B cell (primary cell): ENCODE results near the gene SMPDL3B. TPM values are rescaled to one million over a fixed set of nuclear protein-coding genes. Genes with fewer than 3 reads are reported as not detected.

ENCODE experiments used
- ATAC-seq: fragments of 200-7000 bp; cut with Tn5 transposase; one replicate; pipeline ENCODE4 v1.10.0; 2021; ENCODE audit warnings: low read depth, mild to moderate bottlenecking, moderate number of reproducible peaks, moderate library complexity
- CTCF ChIA-PET: fragments of 350-600 bp; sonication (Branson Sonifier 250); formaldehyde crosslinking; loops from one replicate; lab custom pipeline; 2021; ENCODE audit warnings: antibody characterized with exemption, inconsistent platforms; lab: Charles Lee
- POLR2A ChIA-PET: fragments of 350-600 bp; sonication (Branson Sonifier 250); formaldehyde crosslinking; loops from one replicate; lab custom pipeline; 2021; ENCODE audit warnings: antibody characterized with exemption; lab: Charles Lee
- DNase-seq: peaks from one replicate; pipeline ENCODE4 v3.0.0; 2013
- H2AFZ ChIP-seq: 2 replicates; pipeline ENCODE4 v1.6.1; 2012; ENCODE audit warnings: mild to moderate bottlenecking, low read depth, low read length; ENCODE audit not compliant: insufficient read depth, poor library complexity, severe bottlenecking
- H3K27ac ChIP-seq, 2 donors: 1 replicate in 1 of 2; 2 replicates in 1 of 2; pipeline ENCODE4 v1.5.1; 2012 to 2013; ENCODE audit warnings: low read length in 2 of 2, mild to moderate bottlenecking in 2 of 2, moderate library complexity in 1 of 2
- H3K27me3 ChIP-seq, 4 experiments: fragments of 200-600 bp in 1 of 4; sonication (generic) in 1 of 4; replicated peaks in 1 of 4; 1 replicate in 2 of 4; 2 replicates in 2 of 4; pipeline versions ENCODE4 v1.6.1 to v1.7.0; 2013 to 2016; ENCODE audit warnings: low read length in 3 of 4, mild to moderate bottlenecking in 2 of 4, mixed read lengths in 1 of 4, moderate library complexity in 1 of 4; ENCODE audit not compliant: insufficient read depth in 4 of 4, control insufficient read depth in 3 of 4; ENCODE audit errors: control extremely low read depth in 1 of 4
- H3K36me3 ChIP-seq, 2 experiments: replicated peaks in 1 of 2; 1 replicate in 1 of 2; 2 replicates in 1 of 2; pipeline versions ENCODE4 v1.6.1 to v1.7.1; 2013; ENCODE audit warnings: low read length in 1 of 2; ENCODE audit not compliant: insufficient read depth in 2 of 2, control insufficient read depth in 1 of 2; ENCODE audit errors: control extremely low read depth in 1 of 2, extremely low read depth in 1 of 2
- H3K4me1 ChIP-seq, 2 donors: fragments of 200-600 bp in 1 of 2; sonication (generic) in 1 of 2; 1 replicate in 1 of 2; 2 replicates in 1 of 2; pipeline versions ENCODE4 v1.5.1 to v1.6.1; 2013 to 2017; ENCODE audit warnings: low read length in 2 of 2; ENCODE audit not compliant: control insufficient read depth in 2 of 2, insufficient read depth in 2 of 2
- H3K4me2 ChIP-seq: replicated peaks from 2 replicates; pipeline ENCODE3; 2012; ENCODE audit warnings: mild to moderate bottlenecking, low read depth, low read length; ENCODE audit not compliant: poor library complexity, severe bottlenecking
- H3K4me3 ChIP-seq, 5 experiments: fragments of 200-600 bp in 1 of 5; sonication (generic) in 1 of 5; 1 replicate in 3 of 5; 2 replicates in 2 of 5; pipeline versions ENCODE4 v1.5.1 to v1.7.0; 2011 to 2016; ENCODE audit warnings: low read length in 4 of 5, mild to moderate bottlenecking in 4 of 5, low read depth in 2 of 5, control low read depth in 1 of 5, moderate library complexity in 1 of 5; ENCODE audit not compliant: insufficient read depth in 1 of 5; ENCODE audit errors: control extremely low read depth in 1 of 5, extremely low read depth in 1 of 5
- H3K79me2 ChIP-seq: fragments of 200-600 bp; sonication (generic); one replicate; pipeline ENCODE4 v1.6.0; 2016; ENCODE audit warnings: low read length; ENCODE audit not compliant: control insufficient read depth, insufficient read depth
- H3K9ac ChIP-seq: fragments of 200-600 bp; sonication (generic); 2 replicates; pipeline ENCODE4 v1.6.1; 2017; ENCODE audit warnings: mild to moderate bottlenecking, low read length, moderate library complexity
- H3K9me3 ChIP-seq, 3 donors: one replicate each; pipeline versions ENCODE4 v1.6.1 to v1.7.1; 2013; ENCODE audit warnings: low read length in 2 of 3; ENCODE audit not compliant: control insufficient read depth in 2 of 3, insufficient read depth in 1 of 3; ENCODE audit errors: control extremely low read depth in 1 of 3
- H4K20me1 ChIP-seq: 2 replicates; pipeline ENCODE4 v1.6.0; 2012; ENCODE audit warnings: mild to moderate bottlenecking, low read length; ENCODE audit not compliant: insufficient read depth, control insufficient read depth, poor library complexity, severe bottlenecking
- H3K27ac Mint-ChIP-seq: one replicate; pipeline ENCODE4 v1.8.0; 2021; ENCODE audit warnings: mixed read lengths
- H3K27me3 Mint-ChIP-seq: one replicate; pipeline ENCODE4 v1.8.0; 2021; ENCODE audit warnings: mixed read lengths
- H3K4me1 Mint-ChIP-seq: one replicate; pipeline ENCODE4 v1.8.0; 2021; ENCODE audit warnings: mixed read lengths
- H3K4me3 Mint-ChIP-seq: one replicate; pipeline ENCODE4 v1.8.0; 2021; ENCODE audit warnings: mixed read lengths
- H3K9me3 Mint-ChIP-seq: one replicate; pipeline ENCODE4 v1.8.0; 2022; ENCODE audit warnings: mixed read lengths; ENCODE audit not compliant: insufficient read depth
- EZH2 ChIP-seq: IDR thresholded peaks from 2 replicates; pipeline ENCODE4 v1.6.1; 2012; ENCODE audit warnings: borderline replicate concordance, low read depth, mild to moderate bottlenecking, moderate library complexity, low read length; ENCODE audit not compliant: insufficient read depth, poor library complexity, severe bottlenecking
- WGBS: methylation state at CpG from one replicate; pipeline ENCODE4 v1.1.5; 2013; ENCODE audit warnings: missing lambda C conversion rate; ENCODE audit not compliant: insufficient coverage; 5-methylcytosine and 5-hydroxymethylcytosine counted together
- intact Hi-C: fragments of 100-400 bp; cut with micrococcal nuclease; formaldehyde crosslinking; loops from one replicate; pipeline ENCODE4 v1.10.0; 2022
- polyA plus RNA-seq: library from polyadenylated mRNA; depleted of rRNA; stranded (reverse); fragments of >200 nt; gene quantifications from 2 replicates; pipeline ENCODE4 v1.2.3, GENCODE V29; 2012
- total RNA-seq, 2 donors: library from RNA; stranded (reverse); fragments of 120-200 nt in 1 of 2; gene quantifications; 1 replicate in 1 of 2; 2 replicates in 1 of 2; pipeline versions ENCODE4 v1.2.3 to v1.2.4, GENCODE V29; 2013 to 2022
- TF ChIP-seq, protein P1 (sequence below): fragments of 200-600 bp; IDR thresholded peaks from one replicate; pipeline ENCODE4 v1.8.0; 2022; ENCODE audit warnings: antibody characterized with exemption, mild to moderate bottlenecking

The SMPDL3B gene
- total and polyA plus RNA-seq, 2 donors (not counting 1 experiment from before 2014, with no cell fraction given), result 0.22 TPM; not detected in 1

DNA sequence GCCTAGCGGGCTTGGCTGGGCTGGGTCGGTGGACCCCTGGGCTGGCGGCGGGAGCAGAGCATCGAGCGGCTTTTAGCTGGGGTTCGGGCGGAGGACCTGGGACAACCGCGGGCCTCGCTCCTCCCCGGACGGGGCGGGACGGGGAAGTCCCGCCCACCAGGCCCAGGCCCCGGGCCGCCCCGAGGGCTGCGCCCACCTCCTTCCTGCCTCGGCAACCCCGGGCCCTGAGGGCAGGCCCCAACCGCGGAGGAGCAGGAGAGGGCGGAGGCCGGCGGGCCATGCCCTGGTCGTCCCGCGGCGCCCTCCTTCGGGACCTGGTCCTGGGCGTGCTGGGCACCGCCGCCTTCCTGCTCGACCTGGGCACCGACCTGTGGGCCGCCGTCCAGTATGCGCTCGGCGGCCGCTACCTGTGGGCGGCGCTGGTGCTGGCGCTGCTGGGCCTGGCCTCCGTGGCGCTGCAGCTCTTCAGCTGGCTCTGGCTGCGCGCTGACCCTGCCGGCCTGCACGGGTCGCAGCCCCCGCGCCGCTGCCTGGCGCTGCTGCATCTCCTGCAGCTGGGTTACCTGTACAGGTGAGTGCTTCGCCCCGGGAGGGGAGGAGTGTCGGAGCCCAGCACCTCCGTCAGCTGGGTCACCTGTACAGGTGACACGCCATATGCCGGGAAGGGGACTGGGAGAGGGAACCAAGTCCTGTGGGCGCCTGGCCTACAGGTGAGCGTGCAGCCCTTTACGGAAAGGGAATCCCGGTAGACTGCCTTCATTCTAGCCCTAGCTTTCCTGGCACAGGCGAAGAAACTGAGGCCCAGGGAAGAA is 25.2 kb downstream of the SMPDL3B start, which contains the start of gene XKR8:
Gene XKR8 (plus strand): TSS at position 182 of the 812 bp plus-strand sequence. CDS start 97 bp downstream, at position 279.
- Histone ChIP-seq H2AFZ (peak within 1 kb of the TSS; percentile 100), H3K27me3 (peaks cover 0 to 3% (median 0%) of the 10 kb centered on the region in 4 experiments), H3K9ac (peak within 1 kb of the TSS; percentile 97), H3K9me3 (no peaks in the 10 kb centered on the region), H3K27ac (peak within 1 kb of the TSS; percentile 51 to 82), H4K20me1 (peaks cover 9% of the 10 kb centered on the region), H3K4me3 (peak within 1 kb of the TSS; percentile 63 to 92 (median 85)), H3K79me2 (peaks cover 28% of the 10 kb centered on the region), H3K4me1 (peaks cover 14 to 17% of the 10 kb centered on the region in 2 donors), H3K36me3 (peaks cover 0 to 8% of the 10 kb centered on the region in 2 experiments), H3K4me2 (peak within 1 kb of the TSS; percentile 100)
- peak within 1 kb of the TSS; percentile 93 for H3K4me3 Mint-ChIP-seq
- H3K27ac Mint-ChIP-seq, result peak within 1 kb of the TSS; percentile 89
- WGBS, result 2% methylated on average over 68 of the region's 68 CpGs
- CTCF ChIA-PET, result interaction anchor here (0.6 to 1.3 kb wide), 4 partner anchors 10 to 103 kb away, joined by 3 to 5 read pairs (median 4); no protein-coding TSS in a partner anchor
- peak; percentile 88 for DNase-seq
- peak; percentile 98 for ATAC-seq
- no peaks in the 10 kb centered on the region for H3K27me3 Mint-ChIP-seq
- no peaks in the 10 kb centered on the region for H3K9me3 Mint-ChIP-seq
- H3K4me1 Mint-ChIP-seq, result peaks cover 16% of the 10 kb centered on the region
- TF ChIP-seq, protein P1, sequence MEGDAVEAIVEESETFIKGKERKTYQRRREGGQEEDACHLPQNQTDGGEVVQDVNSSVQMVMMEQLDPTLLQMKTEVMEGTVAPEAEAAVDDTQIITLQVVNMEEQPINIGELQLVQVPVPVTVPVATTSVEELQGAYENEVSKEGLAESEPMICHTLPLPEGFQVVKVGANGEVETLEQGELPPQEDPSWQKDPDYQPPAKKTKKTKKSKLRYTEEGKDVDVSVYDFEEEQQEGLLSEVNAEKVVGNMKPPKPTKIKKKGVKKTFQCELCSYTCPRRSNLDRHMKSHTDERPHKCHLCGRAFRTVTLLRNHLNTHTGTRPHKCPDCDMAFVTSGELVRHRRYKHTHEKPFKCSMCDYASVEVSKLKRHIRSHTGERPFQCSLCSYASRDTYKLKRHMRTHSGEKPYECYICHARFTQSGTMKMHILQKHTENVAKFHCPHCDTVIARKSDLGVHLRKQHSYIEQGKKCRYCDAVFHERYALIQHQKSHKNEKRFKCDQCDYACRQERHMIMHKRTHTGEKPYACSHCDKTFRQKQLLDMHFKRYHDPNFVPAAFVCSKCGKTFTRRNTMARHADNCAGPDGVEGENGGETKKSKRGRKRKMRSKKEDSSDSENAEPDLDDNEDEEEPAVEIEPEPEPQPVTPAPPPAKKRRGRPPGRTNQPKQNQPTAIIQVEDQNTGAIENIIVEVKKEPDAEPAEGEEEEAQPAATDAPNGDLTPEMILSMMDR, result peak; percentile 48
- TF ChIP-seq EZH2, result no peak
- intact Hi-C loops, result loop anchor here (1.0 to 5.0 kb wide), 3 partner anchors 85 to 187 kb away; partner anchors contain the start of gene STX12
- POLR2A ChIA-PET, result interaction anchor here (0.5 to 1.5 kb wide), 5 partner anchors 85 to 1095 kb away, joined by 3 to 4 read pairs (median 4); partner anchors contain the start of gene FAM76A
